Muscle layer of colon (tissue), 2 donors: ENCODE measurements around the gene ADM2.

Source experiments
- H3K27ac ChIP-seq: one replicate; pipeline ENCODE4 v1.7.0; 2013; ENCODE audit warnings: low read depth, mild to moderate bottlenecking, low read length, moderate library complexity
- H3K27me3 ChIP-seq, 2 donors: one replicate each; pipeline ENCODE4 v1.7.0; 2013; ENCODE audit warnings: low read length in 2 of 2, mild to moderate bottlenecking in 2 of 2; ENCODE audit not compliant: insufficient read depth in 2 of 2, control insufficient read depth in 1 of 2
- H3K36me3 ChIP-seq: one replicate; pipeline ENCODE4 v1.7.0; 2013; ENCODE audit warnings: mild to moderate bottlenecking, low read length; ENCODE audit not compliant: insufficient read depth
- H3K4me1 ChIP-seq: one replicate; pipeline ENCODE4 v1.7.0; 2013; ENCODE audit warnings: mild to moderate bottlenecking, low read length; ENCODE audit not compliant: insufficient read depth
- H3K4me3 ChIP-seq, 2 donors: one replicate each; pipeline ENCODE4 v1.7.0; 2013; ENCODE audit warnings: low read length in 2 of 2, low read depth in 1 of 2, mild to moderate bottlenecking in 1 of 2, moderate library complexity in 1 of 2
- H3K9ac ChIP-seq: one replicate; pipeline ENCODE4 v1.7.0; 2013; ENCODE audit warnings: low read length
- H3K9me3 ChIP-seq: one replicate; pipeline ENCODE4 v1.7.0; 2013; ENCODE audit warnings: mild to moderate bottlenecking, low read length
- donor health status: abdominal sarcoma.
- donor health status: Adenocarcinoma of cecum.

ADM2 gene

DNA sequence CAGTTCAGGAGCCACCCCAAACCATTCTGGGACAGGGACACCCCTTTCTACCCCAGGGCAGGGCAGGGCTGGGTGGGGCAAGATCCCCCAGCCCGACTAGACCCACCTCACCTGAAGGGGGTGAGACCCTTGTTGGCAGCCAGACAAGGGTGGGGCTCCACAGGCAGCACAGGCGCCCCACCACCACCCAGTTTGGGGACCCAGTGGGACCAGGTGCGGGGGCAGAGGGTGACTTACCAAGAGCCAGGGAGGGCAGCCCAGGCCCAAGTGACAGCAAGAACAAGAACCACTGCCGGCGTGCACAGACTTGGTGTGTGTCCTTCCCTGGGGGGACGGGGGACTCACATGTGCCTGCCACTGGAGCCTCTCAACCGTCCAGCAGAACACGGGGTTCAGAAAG lies 2.2 kb downstream of the ADM2 start:
- peaks cover 11 to 47% of the 10 kb centered on the region in 2 donors for H3K27me3 ChIP-seq
- no peak overlapping the region for H3K27ac ChIP-seq

DNA sequence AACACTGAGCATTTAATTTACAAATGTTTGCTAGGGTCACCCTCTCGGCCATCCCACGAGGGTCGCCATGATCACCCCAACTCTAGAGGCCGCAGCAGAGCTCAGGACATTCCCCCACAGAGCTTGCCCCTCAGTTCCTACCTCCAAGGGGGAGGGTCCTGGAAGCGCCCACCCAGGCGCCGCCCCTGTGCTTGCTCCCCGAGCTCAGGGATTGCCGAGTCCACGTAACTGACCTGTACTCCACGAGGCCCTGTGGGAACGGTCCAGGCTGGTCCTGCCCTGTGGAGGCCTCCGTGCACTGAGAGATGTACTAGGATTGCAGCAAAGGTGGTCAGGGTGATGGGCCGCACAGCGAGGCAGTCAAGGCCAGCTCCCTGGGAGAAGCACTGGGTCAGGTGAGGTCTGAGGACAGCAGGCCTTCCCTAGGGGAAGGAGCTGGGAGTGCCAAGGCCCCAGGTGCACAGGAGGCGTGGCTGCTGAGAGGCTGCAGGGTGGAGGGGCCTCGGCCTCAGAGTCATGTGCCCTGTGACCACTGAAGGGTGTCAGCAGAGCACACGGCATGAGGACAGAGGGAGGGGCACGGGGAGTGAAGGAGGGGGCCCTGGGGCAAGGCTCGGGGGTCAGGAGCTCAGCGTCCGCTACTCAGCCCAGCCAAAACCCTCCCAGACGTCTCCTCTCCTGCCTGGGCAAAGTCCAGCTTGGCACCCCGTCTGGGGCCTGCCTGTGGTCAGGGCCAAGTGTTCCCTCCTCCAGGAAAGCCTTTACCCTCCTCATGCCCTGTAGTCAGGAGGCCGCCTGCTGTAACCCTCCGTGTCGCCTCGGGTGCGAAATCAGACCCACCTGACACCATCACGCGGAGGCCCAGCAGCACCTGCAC lies 2.9 kb downstream of the ADM2 start:
- Histone ChIP-seq H3K27me3 (peaks cover 11 to 47% of the 10 kb centered on the region in 2 donors), H3K9me3 (no peaks in the 10 kb centered on the region), H3K9ac (no peak overlapping the region), H3K27ac (no peak overlapping the region), H3K4me1 (no peaks in the 10 kb centered on the region), H3K4me3 (no peak overlapping the region), H3K36me3 (no peaks in the 10 kb centered on the region)

More for the DNA sequence above, 2.2 kb downstream of the ADM2 start:
- H3K9ac ChIP-seq: no peak overlapping the region
- H3K4me3 ChIP-seq: no peak overlapping the region
- H3K9me3 ChIP-seq: no peaks in the 10 kb centered on the region
- no peaks in the 10 kb centered on the region for H3K4me1 ChIP-seq
- H3K36me3 ChIP-seq: no peaks in the 10 kb centered on the region

DNA sequence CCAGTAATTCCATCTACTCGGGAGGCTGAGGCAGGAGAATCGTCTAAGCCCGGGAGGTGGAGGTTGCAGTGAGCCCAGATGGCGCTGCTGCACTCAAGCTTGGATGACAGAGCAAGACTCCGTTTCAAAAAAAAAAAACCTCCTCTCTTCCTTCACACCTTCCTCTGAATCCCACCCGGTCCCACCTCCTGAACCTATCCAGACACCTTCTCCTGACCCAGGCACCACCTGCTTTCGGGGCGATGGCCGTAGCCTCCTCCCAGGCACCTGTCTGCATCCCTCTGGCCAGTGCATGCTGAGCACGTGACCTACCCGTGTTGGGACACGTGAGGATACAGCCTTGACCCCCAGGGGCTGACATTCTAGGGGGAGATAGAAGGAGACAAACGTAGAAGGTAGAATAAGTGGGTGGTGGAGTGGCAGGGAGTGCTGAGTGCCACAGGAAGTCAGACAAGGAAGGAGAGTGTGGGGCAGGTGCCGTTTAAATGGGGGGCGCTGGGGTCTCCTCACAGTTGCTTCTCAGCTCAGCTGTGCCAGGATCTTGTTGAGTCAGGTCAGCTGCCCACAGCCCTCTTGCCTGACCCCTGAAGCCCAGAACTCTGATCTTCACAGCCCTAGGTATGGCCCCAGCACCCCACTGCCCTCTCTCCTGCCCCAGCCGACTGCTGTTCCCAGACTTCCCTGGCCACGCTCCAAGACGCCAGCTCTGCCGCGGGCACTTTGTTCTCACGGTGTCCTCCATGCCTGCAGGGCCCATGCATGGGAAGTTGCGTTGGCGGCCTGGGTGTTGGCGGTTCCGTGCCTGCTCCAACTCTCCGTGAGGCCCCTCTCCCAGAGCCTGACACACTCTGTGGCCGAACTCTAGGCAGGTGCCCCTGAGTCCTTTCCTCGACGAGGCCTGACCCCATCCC lies 4.1 kb downstream of the ADM2 start:
- Histone ChIP-seq H3K36me3 (no peaks in the 10 kb centered on the region), H3K27me3 (peaks cover 2 to 38% of the 10 kb centered on the region in 2 donors), H3K4me1 (no peaks in the 10 kb centered on the region), H3K27ac (no peak overlapping the region), H3K4me3 (no peak overlapping the region), H3K9ac (no peak overlapping the region), H3K9me3 (no peaks in the 10 kb centered on the region)

DNA sequence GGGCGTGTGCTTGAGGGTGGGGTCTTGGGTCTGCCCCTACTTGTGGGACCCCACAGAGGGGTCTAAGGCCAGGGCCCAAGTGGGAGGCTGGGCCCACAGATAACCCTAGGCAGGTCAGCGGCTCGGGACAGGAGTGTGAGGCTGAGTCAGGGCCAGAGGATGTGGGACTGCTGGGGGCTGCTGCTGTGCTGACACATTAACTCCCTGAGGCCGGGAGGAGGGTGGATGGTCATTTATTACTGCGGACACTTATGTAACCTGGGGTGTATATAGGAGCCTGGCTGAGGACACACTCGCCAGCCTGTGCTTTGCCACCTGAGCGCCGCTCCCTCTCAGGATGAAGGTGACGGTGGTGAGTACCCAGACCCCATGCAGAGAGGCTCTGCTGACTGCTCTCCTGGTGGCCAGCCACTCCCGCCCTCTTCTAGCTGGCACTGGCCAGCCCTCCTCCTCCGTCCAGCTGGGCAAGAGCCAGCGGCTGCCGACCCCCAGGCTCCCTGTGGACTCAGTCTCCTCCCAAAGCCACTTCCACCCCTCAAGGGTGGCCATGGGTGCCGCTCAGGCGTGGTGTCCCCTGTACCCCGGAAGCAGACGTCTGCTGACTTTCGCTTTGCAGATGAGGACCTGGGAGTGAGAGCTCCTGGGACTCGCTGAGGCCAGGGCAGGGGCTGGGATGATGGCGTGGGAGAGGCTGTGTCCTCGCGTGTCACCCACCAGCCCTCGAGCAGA lies 5.4 kb downstream of the ADM2 start, which contains the start of gene MIOX:
Gene MIOX, plus strand, starts transcription at position 299 of the 729 bp plus-strand sequence. Its CDS starts 39 bp downstream, at position 338.
- Histone ChIP-seq H3K9ac (no peak within 1 kb of the TSS), H3K4me1 (no peaks in the 10 kb centered on the region), H3K27ac (no peak within 1 kb of the TSS), H3K4me3 (no peak within 1 kb of the TSS), H3K9me3 (no peaks in the 10 kb centered on the region), H3K27me3 (peaks cover 0 to 27% of the 10 kb centered on the region in 2 donors), H3K36me3 (no peaks in the 10 kb centered on the region)

DNA sequence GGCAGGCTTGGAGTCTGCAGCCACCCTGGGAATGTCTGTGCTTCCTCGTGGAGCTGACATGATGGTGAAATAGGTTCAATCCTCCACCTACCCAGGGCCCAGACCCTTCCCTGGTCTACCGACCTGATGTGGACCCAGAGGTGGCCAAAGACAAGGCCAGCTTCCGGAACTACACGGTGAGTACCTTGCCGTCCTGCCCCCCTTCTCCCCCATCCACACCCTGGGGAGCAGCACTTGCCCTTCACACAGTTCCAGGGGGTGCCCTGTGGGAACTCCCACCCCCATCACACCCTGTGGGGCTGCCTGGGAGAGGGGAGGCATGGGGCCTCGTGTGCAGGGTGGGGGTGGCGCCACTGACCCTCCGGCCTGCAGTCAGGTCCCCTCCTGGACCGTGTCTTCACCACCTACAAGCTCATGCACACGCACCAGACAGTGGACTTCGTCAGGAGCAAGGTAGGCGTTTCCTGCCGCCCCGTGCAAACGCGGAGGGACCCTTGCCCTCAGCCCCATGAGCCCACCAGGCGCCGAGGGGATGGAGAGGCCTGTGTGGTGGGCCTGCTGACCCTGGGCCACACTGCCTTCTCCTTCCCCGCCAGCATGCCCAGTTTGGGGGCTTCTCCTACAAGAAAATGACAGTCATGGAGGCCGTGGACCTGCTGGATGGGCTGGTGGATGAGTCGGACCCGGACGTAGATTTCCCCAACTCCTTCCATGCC lies 6.1 kb downstream of the ADM2 start:
- Histone ChIP-seq H3K27ac (no peak overlapping the region), H3K9ac (no peak overlapping the region), H3K4me1 (no peaks in the 10 kb centered on the region), H3K36me3 (no peaks in the 10 kb centered on the region), H3K4me3 (no peak overlapping the region), H3K9me3 (no peaks in the 10 kb centered on the region), H3K27me3 (peaks cover 0 to 19% of the 10 kb centered on the region in 2 donors)

GRCh38 chr22:50488006-50488677 lies 6.8 kb downstream of the ADM2 start:
- H3K27ac ChIP-seq: no peak overlapping the region
- no peaks in the 10 kb centered on the region for H3K4me1 ChIP-seq
- no peak overlapping the region for H3K4me3 ChIP-seq
- H3K9ac ChIP-seq: no peak overlapping the region
- H3K27me3 ChIP-seq: peaks cover 0 to 12% of the 10 kb centered on the region in 2 donors
- no peaks in the 10 kb centered on the region for H3K9me3 ChIP-seq
- no peaks in the 10 kb centered on the region for H3K36me3 ChIP-seq

DNA sequence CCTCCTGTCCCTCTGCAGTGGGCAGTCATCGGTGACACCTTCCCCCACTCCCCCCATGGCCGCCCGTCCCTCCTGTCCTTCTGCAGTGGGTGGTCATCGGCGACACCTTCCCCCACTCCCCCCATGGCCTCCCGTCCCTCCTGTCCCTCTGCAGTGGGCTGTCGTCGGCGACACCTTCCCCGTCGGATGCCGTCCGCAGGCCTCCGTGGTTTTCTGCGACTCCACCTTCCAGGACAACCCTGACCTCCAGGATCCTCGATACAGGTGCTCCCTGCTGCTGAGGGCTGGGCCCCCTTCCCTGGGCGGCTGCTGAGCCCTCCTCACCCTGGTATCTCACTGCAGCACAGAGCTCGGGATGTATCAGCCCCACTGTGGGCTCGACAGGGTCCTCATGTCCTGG lies 7.5 kb downstream of the ADM2 start:
- Histone ChIP-seq H3K27ac (no peak overlapping the region), H3K9ac (no peak overlapping the region), H3K36me3 (no peaks in the 10 kb centered on the region), H3K4me1 (no peaks in the 10 kb centered on the region), H3K4me3 (no peak overlapping the region), H3K9me3 (no peaks in the 10 kb centered on the region), H3K27me3 (peaks cover 0 to 5% of the 10 kb centered on the region in 2 donors)

DNA sequence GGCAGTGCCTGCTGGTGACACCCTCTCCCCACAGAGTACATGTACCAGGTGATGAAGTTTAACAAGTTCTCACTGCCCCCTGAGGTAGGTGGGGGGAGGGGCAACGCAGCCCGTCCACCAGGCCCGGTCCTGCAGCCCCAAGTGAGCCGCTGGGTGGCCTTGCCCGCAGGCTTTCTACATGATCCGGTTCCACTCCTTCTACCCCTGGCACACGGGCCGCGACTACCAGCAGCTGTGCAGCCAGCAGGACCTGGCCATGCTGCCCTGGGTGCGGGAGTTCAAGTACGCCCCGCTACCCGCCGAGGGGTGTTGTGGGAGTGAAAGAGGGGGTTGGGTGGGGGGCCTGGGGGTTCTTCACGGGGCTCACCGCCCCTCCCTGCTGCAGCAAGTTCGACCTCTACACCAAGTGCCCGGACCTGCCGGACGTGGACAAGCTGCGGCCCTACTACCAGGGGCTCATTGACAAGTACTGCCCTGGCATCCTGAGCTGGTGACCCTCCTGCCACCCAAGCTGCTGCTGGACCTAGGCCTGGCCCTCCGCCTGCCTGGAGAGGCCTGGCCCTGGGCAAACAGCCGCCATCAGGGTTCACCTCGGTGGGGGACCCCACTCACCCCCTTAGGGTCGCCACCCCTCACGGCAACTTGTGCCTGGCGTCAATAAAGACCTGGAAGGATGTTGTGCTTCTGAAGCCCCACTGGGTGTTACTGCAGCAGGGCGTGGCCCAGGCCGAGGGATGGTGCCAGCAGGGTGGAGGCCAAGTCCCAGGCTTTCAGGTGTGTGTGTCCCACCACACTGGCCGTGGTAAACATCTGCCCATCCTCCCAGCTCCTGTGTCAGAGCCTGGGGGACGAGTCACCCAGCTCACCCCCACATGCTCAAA lies 8.3 kb downstream of the ADM2 start:
- no peak overlapping the region for H3K9ac ChIP-seq
- H3K27me3 ChIP-seq: no peaks in the 10 kb centered on the region
- H3K4me3 ChIP-seq: no peak overlapping the region
- no peaks in the 10 kb centered on the region for H3K4me1 ChIP-seq
- no peak overlapping the region for H3K27ac ChIP-seq
- H3K9me3 ChIP-seq: no peaks in the 10 kb centered on the region
- H3K36me3 ChIP-seq: no peaks in the 10 kb centered on the region

GRCh38 chr22:50490531-50491308 lies 9.4 kb downstream of the ADM2 start:
- no peak overlapping the region for H3K4me3 ChIP-seq
- H3K9ac ChIP-seq: no peak overlapping the region
- H3K27me3 ChIP-seq: no peaks in the 10 kb centered on the region
- no peaks in the 10 kb centered on the region for H3K9me3 ChIP-seq
- no peaks in the 10 kb centered on the region for H3K4me1 ChIP-seq
- no peak overlapping the region for H3K27ac ChIP-seq
- no peaks in the 10 kb centered on the region for H3K36me3 ChIP-seq
